GM21390 (cell line): ENCODE data around the gene RFPL3.
"Not testable (repeated sequence)": the region's sequence is repeated elsewhere in the genome, so short reads cannot be mapped to it uniquely, and the experiment has no call there.

Source experiments
- ATAC-seq: cut with Tn5 transposase; IDR thresholded peaks from one replicate; pipeline ENCODE4 v1.9.1; 2021; ENCODE audit not compliant: unreplicated experiment

Gene RFPL3

DNA sequence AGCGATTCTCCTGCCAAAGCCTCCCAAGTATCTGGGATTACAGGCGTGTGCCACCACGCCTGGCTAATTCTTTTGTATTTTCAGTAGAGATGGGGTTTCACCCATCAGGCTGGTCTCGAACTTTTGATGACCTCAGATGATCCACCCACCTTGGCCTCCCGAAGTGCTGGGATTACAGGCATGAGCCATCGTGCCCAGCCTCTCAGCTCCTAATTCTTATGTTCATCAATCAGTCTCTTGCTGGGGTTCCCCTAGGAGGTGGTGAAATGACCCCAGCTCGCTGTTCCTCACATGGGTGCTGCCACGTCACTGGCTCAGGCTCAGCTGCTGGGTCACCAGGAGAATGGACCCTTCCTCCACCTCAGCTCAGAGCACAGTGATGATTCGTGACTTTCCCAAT, at the start of gene RFPL3:
Gene RFPL3 (plus strand): TSS at position 301 of the 400 bp plus-strand sequence. CDS start 205 bp downstream, outside the sequence.
- ATAC-seq: not testable (repeated sequence)

DNA sequence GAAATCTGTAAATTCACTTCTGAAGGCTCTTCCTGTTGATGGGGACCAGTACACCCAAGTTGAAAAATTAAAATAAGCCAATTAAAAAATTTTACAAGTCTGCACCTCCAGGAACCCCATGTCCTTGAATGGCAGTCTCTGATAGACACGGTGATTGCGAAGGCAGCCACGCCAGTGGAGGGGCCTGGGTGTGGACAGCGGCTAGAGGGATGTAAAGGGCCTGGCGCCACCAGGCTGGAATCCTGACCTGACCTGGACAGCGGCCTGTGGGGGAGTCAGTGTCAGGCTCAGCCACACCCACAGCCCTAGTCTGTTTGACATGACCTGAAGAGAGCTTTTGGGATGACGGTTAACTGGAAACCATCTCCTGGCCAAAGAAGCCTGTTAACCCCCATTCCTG, 49.5 kb upstream of the RFPL3 start:
- ATAC-seq: no peak

DNA sequence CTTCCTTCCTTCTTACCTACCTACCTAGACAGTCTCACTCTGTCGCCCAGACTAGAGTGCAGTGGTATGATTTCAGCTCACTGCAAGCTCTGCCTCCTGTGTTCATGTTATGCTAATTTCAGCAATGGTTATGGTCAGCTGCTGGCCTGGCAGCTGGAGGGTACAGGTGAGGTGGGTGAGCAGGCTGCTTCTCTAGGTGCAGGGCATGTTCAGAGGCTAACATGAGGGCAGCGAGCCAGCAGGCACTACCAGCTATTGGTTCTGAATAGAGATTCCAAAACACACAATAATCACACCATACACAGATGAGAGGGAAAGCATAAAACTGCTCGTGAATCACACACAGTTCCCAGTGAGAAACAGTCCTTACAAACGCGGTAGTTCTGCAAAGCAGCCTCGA, 48.7 kb upstream of the RFPL3 start:
- ATAC-seq: no peak

DNA sequence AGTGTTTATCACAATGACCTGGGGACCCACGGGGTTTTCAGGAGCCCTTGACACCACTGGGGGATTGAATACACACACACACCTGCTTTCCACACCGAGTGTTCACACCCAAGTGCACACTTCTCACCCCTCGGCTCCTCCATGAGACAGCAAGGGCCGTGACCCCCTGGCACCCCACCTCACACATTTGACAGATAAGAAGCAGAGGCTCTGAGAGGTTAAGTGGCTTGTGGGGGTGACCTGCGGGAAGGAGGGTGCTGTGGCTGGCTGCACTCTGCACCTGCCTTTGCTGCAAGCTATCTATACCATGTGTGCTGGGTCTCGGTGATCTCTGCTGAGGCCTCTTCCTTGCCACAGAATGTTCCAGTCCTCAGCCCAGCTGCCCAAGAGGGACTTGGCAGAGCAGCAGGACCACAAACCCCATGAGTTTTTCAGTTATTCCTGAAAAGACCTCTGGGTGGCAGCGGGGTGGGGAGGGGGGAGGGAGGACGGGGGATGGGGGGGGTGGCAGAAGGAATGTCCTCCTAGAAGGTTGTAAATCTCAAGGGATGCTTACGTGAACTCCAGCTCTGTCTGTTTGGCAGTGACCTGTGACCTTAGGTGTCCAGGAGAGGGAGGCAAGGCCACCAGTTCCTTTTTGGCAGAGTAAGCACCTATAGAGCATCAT, 47.9 kb upstream of the RFPL3 start:
- no peak for ATAC-seq

DNA sequence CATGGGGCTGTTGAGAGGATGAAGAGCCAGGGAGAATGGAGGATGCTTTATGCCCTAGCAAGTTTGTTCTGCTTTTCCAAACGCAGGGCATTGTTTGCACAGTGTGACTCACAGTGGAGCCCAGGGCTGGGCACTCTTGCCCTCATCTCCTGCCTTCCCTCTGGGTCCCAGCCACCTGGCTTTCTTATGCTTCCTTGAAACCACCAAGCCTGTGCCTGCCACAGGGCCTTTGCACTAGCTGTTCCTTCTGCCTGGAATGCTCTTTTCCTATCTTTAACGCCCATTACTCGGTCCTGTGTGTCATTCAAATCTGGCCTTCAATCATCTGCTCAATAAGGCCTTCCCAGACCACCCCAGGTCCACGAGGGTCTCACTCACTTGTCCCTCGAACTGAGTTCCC, 46.9 kb upstream of the RFPL3 start:
- ATAC-seq: no peak

DNA sequence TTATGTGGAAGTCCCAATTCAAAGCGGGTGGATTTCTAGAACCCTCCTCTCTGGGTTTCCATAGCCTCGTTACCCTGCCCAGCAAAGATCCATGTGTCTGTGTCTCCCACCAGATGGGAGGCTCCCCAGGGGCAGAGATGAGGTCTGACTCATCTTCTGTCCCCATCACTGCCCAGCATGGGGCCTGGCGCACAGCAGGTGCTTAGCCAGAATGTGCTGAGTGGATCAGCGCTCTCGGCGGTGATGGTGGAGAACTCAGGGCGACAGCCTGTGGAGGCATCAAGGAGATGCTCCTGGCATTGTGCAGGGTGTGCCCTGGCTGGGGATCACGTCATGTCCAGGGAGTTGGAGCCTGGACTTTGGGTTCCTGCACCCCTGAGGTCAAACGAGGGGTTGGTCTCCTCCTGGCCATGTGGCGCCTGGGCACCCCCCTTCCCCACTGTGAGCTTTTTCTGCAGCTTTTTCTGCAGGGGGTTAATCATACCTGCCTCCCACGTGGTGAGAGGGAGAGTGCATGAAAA, 46.1 kb upstream of the RFPL3 start:
- ATAC-seq: no peak

DNA sequence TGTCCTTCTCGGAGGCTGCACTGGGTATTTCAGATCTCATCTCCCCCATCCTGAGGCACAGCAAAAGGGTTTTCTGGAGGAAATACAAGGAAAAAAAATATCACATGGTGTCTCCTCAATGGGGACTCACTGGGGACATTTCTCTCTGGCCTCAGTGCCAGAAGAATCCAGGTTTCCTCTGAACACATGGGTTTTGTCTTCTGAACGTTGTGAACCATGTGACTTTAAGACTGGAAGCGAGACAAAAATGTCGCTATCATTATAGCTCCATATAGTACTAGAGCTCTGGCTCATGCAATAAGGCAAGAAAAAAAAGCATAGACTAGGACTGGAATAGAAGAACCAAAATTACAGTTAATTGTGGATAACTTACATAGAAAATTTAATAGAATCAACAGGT, 44.9 kb upstream of the RFPL3 start:
- no peak for ATAC-seq

DNA sequence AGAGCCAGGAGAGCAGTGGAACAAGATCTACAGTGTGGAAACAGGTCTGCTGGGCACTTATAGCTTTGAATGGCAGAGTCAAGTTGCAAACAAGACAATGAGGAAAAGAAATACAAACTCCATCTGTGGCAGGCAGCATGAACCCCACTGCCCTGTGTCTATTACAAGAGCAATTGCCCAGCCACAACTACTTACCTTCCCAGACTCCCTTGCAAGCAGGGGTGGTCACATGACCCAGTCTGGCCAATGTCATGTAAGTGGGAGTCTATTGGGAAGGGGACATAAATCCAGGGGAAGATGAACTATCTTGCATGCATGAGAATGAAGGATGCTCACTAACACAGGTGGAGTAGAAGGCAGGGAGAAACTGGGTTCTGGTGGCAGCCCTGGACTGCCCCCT, 44.1 kb upstream of the RFPL3 start:
- no peak for ATAC-seq

DNA sequence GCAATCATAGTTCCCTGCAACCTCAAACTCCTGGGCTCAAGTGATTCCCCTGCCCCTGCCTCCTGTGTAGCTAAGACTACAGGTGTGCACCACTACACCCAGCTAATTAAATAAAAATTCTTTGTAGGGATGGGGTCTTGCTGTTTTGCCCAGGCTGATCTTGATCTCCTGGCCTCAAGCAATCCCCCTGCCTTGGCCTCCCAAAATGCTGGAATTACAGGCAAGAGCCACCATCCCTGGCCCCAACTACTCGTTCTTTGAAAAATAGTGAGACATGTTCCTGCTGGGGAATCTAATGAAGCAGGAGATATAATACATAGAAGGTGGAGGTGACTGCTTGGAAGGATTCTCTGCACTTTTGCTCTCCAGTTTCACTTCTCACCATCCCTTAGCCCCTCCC, 40.1 kb upstream of the RFPL3 start:
- ATAC-seq: no peak

DNA sequence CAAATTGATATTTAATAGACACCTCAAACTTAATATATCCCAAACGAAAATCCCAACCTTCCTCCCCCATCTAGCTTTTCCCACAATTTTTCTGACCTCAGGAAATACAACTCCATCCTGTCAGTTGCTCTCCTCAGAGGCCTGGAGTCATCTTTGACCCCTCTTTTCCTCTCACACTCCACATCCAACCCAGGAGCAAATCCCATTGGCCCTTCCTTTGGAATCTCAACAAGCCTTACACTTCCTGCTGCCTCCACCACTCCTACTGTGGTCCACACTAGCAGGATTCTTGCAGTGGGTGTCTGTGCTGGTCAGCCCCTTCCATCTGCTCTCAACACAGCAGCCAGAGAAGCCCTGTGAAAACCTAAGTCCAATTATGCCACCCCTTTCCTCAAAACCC, 39.3 kb upstream of the RFPL3 start:
- no peak for ATAC-seq

DNA sequence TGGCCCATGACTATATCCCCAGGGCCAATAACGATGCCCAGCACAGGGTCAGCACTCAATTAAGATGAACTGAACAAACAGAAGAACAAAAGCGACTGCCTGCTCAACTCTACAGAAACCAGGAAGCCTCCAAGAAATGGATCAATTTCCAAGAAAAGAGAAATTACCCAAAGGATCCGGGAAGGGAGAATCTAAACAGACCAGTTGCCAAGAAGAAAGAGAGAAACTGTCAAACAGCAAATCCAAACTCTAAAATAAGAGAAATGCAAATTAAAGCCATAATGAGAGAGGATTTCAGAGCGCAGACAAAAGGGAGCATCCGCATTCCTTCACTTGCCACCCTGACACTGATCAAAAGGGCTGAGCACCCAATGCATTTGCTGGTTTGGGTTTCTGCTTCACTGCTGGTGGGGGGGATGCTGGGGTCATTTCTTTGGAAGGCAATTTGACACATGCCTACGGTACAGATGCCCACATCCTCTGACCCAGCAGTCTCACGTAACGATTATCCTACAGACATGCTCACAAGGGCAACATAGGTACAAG, 37.7 kb upstream of the RFPL3 start:
- no peak for ATAC-seq

DNA sequence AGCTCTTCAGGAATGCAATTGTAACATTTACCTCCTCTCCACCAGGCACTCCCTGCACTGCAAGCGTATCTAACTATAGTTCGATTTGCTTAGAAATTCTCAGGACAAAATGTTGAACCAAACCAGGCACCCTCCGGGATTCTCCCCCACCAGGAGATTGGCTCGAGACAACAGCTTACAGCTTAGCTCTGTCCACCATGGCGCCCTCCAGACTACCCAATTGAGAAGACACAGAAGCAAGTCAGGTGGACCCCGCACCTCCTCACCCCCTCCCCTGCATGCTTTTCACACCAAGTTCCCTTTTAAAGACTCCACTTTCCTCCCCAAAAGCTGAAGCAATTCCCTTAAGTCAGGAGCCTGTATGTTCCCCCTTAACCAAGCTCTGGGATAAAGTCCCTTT, 34.7 kb upstream of the RFPL3 start:
- no peak for ATAC-seq

DNA sequence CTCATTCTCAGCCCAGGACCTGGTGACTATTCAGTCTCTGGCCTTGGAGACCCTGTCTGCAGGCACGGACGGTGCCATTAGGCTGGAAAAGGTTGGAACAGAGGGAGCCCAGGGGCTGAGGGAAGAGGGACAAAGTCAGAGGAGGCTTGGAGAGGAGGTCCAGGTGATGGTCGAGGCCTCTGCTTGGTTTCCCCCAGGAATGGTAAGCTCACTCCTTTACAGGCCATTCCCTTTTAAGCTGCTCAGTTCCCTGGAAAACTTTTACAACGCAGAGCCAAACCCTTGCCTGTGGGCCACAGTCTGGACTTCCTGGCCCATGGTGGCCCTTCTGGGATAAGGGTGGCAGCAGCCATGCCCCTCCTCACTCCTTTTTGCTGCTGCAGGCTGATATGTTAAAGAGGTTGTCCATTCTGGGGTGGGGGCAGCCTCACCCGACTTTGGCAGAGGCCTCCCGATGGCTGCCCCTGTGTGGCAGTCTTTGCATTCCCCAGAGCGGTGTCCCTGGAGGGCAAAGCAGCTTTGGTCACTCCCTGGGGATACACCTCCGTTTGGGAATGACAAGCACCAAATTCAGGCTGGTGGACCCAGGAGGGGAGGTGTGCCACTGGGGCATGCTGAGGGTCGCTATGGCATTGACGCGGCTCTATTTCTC, 34.0 kb upstream of the RFPL3 start:
- ATAC-seq: no peak

DNA sequence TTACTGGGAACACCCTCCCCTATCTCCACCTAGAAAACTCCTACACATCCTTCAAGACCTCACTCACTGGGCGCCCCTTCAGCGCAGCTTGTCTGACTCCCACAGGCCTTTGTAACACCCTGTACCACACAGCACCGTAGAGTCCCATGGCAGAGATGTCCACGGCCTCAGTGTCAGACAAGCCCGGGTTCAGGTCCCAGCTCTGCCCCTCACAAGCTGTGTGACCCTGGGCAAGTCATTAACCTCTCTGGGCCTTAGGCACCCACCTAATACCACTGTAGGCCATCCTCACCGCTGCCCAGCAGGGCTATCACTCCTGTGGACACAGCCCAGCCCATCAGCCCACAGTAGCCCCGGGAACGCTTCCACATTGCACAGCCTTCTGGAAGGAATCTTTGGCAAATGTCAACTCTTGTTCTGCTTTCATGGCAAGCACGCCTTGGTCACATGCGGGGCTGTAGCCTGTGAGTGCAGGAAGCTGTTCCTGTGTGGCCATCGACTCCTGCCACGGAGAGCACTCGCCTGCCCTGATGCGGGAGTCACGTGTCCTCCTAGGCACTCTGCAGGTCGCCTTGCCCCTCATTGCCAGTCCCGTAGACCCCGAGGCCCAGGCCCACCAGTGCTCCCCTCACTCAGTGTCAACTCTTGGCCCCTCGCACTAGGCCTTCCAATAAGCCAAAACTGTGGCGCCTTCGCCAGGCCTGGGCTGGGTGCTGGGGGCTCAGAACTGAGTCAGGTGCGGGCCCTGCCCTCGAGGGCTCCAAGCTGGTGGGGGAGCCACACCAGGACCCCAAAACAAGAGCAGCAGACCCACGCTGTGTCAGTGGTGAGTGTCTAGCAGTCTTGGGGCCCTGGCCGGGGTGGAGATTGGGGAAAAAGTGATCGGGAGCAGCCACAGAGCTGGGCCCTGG, 32.9 kb upstream of the RFPL3 start:
- ATAC-seq: no peak

DNA sequence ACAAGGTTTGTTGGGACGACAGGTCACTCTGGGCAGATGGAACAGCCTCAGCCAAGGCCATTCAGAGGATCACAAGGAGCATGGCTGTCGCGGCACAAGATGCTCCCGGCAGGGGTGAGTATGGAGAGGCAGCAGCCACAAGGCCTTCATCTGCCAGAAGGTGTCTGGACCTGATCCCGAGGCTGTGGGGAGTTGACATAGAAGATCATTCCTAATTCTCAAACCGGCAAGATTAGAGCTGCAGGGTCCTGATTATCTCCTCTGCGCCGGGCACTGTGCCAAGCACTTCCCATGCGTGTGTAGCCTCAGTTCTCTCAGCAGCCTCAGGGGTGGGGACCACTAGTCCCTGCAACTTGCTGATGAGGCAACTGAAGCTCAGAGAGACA, 32.3 kb upstream of the RFPL3 start:
- ATAC-seq: no peak

DNA sequence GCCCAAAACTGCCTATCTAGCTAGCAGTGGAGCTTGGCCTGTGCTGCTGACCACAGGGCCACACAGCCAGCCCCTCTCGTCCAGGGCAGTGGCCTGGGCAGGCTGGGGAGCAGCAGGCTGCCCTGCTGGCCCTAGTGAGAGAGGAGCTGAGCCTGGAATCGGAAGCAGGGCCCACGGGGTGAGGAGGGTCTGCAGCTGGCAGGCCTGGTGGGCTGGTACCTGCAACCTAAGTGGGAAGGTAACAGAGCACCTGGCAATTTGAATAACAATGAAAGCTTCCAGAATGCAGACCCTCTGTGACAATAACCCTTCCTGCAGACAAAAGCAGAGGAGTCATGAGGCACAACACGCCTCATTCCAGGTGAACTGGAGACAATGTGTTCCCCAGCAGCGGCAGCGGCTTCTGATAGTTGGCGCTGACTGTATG, 31.8 kb upstream of the RFPL3 start:
- no peak for ATAC-seq

DNA sequence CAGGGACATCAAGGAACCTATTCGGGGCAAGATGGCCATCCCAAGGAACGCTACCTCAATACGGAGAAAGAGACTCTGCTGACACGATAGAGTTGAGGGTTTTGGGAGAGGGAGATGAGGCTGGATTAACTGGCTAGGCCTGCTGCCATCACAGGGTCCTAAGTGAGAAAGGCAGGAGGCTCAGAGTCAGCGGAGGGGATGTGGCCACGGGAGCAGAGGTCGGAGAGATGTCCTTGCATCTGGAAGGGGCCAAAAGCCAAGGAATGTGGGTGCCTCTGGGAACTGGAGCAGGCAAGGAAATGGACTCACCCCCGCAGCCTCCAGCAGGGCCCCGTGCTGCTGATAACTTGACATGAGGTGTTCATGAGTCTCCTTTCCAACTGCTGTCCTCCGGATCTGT, 31.0 kb upstream of the RFPL3 start:
- ATAC-seq: no peak

DNA sequence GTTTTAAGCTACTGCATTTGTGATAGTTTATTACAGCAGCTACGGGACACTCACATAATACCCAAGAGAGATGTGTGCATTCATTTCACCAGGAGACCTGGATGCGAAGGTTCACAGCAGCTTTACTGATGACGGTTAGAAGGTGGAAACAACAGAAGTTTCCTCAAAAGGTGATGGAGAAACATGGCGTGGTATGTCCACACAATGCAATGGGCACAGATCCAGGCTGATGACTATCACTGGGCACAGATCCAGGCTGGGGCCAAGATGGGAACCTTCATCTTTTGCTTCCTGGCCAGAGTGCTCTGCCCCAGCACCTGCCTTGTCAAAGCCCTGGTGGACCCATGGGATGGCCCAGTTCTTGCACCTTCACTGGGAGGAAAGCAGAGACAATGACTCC, 30.6 kb upstream of the RFPL3 start:
- no peak for ATAC-seq

DNA sequence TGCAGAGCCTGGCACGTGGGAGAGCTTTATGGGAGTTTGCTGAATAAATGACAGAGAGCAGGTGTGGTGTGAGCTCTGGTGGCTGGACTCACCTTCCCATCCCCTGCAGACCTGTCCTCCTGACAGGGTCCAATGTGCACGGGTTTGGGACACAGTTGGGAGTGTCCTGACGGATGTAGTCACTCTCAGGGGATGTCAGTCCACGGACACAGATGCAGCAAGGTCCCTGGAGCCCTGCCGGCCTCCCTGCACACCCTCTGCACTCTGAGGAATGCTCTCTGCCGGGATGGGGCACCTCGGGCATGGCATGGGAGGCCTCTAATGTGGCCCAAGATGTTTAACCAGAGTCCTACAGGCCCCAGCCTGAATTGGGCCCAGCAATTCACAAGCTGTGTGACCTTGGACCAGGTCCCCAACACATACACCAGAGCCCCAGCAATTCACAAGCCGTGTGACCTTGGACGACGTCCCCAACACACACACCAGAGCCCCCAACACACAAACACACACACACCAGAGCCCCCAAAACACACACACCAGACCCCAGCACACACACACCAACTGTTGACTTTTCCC, 30.0 kb upstream of the RFPL3 start:
- ATAC-seq: no peak

DNA sequence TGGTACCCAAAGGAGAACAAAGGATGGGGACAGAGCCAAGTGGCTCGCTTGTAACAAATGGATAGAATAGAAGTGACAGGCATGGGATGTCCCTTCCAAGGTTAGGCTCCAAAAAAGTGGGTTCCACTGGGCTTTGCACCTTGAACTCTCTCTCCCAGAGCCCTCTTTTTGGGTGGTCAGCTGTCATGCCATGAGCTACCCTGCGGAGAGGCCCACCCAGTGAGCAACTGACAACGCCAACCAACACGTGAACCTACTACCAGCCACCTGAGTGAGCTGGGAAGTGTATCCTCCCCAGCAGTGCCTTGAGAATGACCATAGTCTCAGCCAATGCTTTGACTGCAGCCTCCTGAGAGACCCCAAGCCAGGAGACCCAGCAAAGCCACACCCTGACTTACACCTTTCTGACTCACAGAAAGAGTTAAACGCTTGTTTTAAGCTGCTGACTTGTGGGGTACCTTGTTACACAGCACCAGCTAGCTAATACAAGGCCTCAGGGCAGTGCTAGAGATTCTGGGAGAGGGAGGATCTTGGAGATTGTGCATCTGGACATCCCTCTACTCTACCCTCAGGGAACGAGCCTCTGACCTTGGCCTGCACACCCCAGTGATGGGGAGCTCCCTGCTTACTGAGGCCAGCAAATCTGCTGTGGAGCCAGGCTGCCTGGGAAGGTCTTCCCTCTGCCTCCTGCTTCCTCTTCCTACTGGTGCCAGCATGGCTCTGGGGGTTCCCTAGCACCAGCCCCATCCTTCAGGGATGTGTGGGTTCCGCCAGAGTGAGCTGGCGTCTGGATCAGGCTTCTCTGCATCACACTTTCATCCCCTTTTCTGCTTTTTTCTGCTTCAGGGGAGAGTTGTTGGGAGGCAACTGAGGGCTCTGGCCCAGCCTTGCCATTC, 29.1 kb upstream of the RFPL3 start:
- no peak for ATAC-seq
